Liver (tissue), 9 donors: Measurements from ENCODE around the gene RNF145. TPM values are rescaled to one million over a fixed set of nuclear protein-coding genes. Genes with fewer than 3 reads are reported as not detected.
"Not testable (repeated sequence)": the region's sequence is repeated elsewhere in the genome, so short reads cannot be mapped to it uniquely, and the experiment has no call there.

Source experiments
- DNase-seq: peaks from one replicate; pipeline ENCODE4 v3.0.0-alpha.2; 2017; ENCODE audit warnings: low spot score
- H3K27ac ChIP-seq, 2 donors: one replicate each; pipeline ENCODE4 v1.7.0; 2013; ENCODE audit warnings: inconsistent platforms in 2 of 2, low read length in 2 of 2, control low read depth in 1 of 2, low read depth in 1 of 2, mild to moderate bottlenecking in 1 of 2
- H3K27me3 ChIP-seq, 4 donors: one replicate each; pipeline versions ENCODE4 v1.6.1 to v1.7.0; 2013; ENCODE audit warnings: low read length in 3 of 4, inconsistent platforms in 1 of 4, mild to moderate bottlenecking in 1 of 4, moderate library complexity in 1 of 4; ENCODE audit not compliant: control insufficient read depth in 4 of 4, insufficient read depth in 4 of 4
- H3K36me3 ChIP-seq, 4 donors: one replicate each; pipeline versions ENCODE4 v1.6.1 to v1.7.0; 2013; ENCODE audit warnings: low read length in 3 of 4, mild to moderate bottlenecking in 3 of 4, low read depth in 1 of 4, moderate library complexity in 1 of 4; ENCODE audit not compliant: control insufficient read depth in 4 of 4, insufficient read depth in 3 of 4
- H3K4me1 ChIP-seq, 4 donors: one replicate each; pipeline versions ENCODE4 v1.6.1 to v1.7.0; 2013; ENCODE audit warnings: low read length in 3 of 4, mild to moderate bottlenecking in 3 of 4, moderate library complexity in 1 of 4; ENCODE audit not compliant: control insufficient read depth in 4 of 4, insufficient read depth in 4 of 4
- H3K4me3 ChIP-seq, 3 donors: one replicate each; pipeline versions ENCODE4 v1.6.1 to v1.7.0; 2013; ENCODE audit warnings: low read length in 3 of 3, control low read depth in 1 of 3, low read depth in 1 of 3, mild to moderate bottlenecking in 1 of 3
- H3K9ac ChIP-seq, 2 donors: one replicate each; pipeline ENCODE4 v1.7.0; 2013; ENCODE audit warnings: low read length in 2 of 2, mild to moderate bottlenecking in 2 of 2, moderate library complexity in 2 of 2, control low read depth in 1 of 2, low read depth in 1 of 2
- H3K9me3 ChIP-seq, 4 donors: one replicate each; pipeline versions ENCODE4 v1.6.1 to v1.7.0; 2013; ENCODE audit warnings: low read length in 3 of 4; ENCODE audit not compliant: control insufficient read depth in 4 of 4
- ATF3 ChIP-seq: IDR thresholded peaks from 2 replicates; pipeline ENCODE4 v1.6.1; 2016; ENCODE audit warnings: antibody characterized with exemption
- EGR1 ChIP-seq, 2 donors: IDR thresholded peaks; 2 replicates each; pipeline ENCODE4 v1.6.1; 2016 to 2018; ENCODE audit warnings: antibody characterized with exemption in 2 of 2, low read depth in 2 of 2
- FOXA1 ChIP-seq: IDR thresholded peaks from 2 replicates; pipeline ENCODE4 v1.6.1; 2016; ENCODE audit warnings: antibody characterized with exemption
- FOXA2 ChIP-seq: IDR thresholded peaks from 2 replicates; pipeline ENCODE4 v1.6.1; 2016; ENCODE audit warnings: antibody characterized with exemption
- GABPA ChIP-seq, 2 donors: IDR thresholded peaks in 1 of 2; conservative IDR thresholded peaks in 1 of 2; 2 replicates each; pipeline ENCODE4 v1.6.1; 2016; ENCODE audit warnings: antibody characterized with exemption in 2 of 2, mild to moderate bottlenecking in 1 of 2, moderate library complexity in 1 of 2
- HNF4A ChIP-seq, 2 donors: conservative IDR thresholded peaks; 2 replicates each; pipeline ENCODE4 v1.6.1; 2016; ENCODE audit warnings: antibody characterized with exemption in 2 of 2, mild to moderate bottlenecking in 2 of 2
- HNF4G ChIP-seq: IDR thresholded peaks from 2 replicates; pipeline ENCODE4 v1.6.1; 2016; ENCODE audit warnings: antibody characterized with exemption
- JUND ChIP-seq, 2 donors: IDR thresholded peaks; 2 replicates each; pipeline ENCODE4 v1.6.1; 2016; ENCODE audit warnings: antibody characterized with exemption in 2 of 2
- MAX ChIP-seq: IDR thresholded peaks from 2 replicates; pipeline ENCODE4 v1.6.1; 2016; ENCODE audit warnings: antibody characterized with exemption
- NR2F2 ChIP-seq: IDR thresholded peaks from 2 replicates; pipeline ENCODE4 v1.6.1; 2016; ENCODE audit warnings: antibody characterized with exemption
- RAD21 ChIP-seq, 2 donors: IDR thresholded peaks; 2 replicates each; pipeline ENCODE4 v1.6.1; 2016; ENCODE audit warnings: antibody characterized with exemption in 2 of 2, mild to moderate bottlenecking in 2 of 2
- REST ChIP-seq: IDR thresholded peaks from 2 replicates; pipeline ENCODE4 v1.6.1; 2016; ENCODE audit warnings: antibody characterized with exemption, mild to moderate bottlenecking
- RXRA ChIP-seq, 2 donors: IDR thresholded peaks; 2 replicates each; pipeline ENCODE4 v1.6.1; 2017 to 2018; ENCODE audit warnings: antibody characterized with exemption in 2 of 2, mild to moderate bottlenecking in 1 of 2
- SP1 ChIP-seq: IDR thresholded peaks from 2 replicates; pipeline ENCODE4 v1.6.1; 2018; ENCODE audit warnings: antibody characterized with exemption, mild to moderate bottlenecking
- TAF1 ChIP-seq: conservative IDR thresholded peaks from 2 replicates; pipeline ENCODE4 v1.6.1; 2016; ENCODE audit warnings: antibody characterized with exemption, mild to moderate bottlenecking
- YY1 ChIP-seq: IDR thresholded peaks from 2 replicates; pipeline ENCODE4 v1.6.1; 2016; ENCODE audit warnings: antibody characterized with exemption, mild to moderate bottlenecking
- ZBTB33 ChIP-seq: IDR thresholded peaks from 2 replicates; pipeline ENCODE4 v1.6.1; 2016; ENCODE audit warnings: antibody characterized with exemption
- WGBS: extraction: QIAGEN DNeasy Blood & Tissue Kit; methylation state at CpG from one replicate; pipeline ENCODE4 v1.1.7; 2013; 5-methylcytosine and 5-hydroxymethylcytosine counted together
- polyA plus RNA-seq, 2 donors: library from polyadenylated mRNA; stranded (reverse) in 1 of 2; unstranded in 1 of 2; fragments of 200-250 nt in 1 of 2; fragments of >200 nt in 1 of 2; fragmentation: Nextera tagmentation in 1 of 2; extraction: Ambion mirVana in 1 of 2; gene quantifications; one replicate each; pipeline versions ENCODE4 v1.2.1 to v1.2.3, GENCODE V29; 2013 to 2015
- total RNA-seq, 2 donors: library from RNA; depleted of rRNA; stranded (reverse); fragments of >200 nt; gene quantifications; one replicate each; pipeline ENCODE4 v1.2.3, GENCODE V29; 2014
- TF ChIP-seq, protein P1 (sequence below): fragments of 150-350 bp; IDR thresholded peaks from 2 replicates; pipeline ENCODE4 v1.5.1; 2017; ENCODE audit warnings: improper control_type of control experiment, low read depth, low read length; ENCODE audit not compliant: missing input control
- donor health status: healthy.
- donor health status: healthy.
- donor health status: healthy.
- donor health status: healthy.
- donor health status: healthy.

Gene RNF145
- total and polyA plus RNA-seq, 4 donors, result 2.9 to 34.6 (median 11.7) TPM

- TF ChIP-seq FOXA2, result no peak
- TF ChIP-seq YY1, result no peak
- no peak for TF ChIP-seq NR2F2
- no peak for TF ChIP-seq HNF4G
- TF ChIP-seq HNF4A (conservative IDR thresholded peaks at IDR 0.05), result no peak
- TF ChIP-seq EGR1 (IDR thresholded peaks at IDR 0.05; ENCODE audit: low read depth in 2 of 2), result no peak
- no peak for TF ChIP-seq RAD21 (IDR thresholded peaks at IDR 0.05)
- no peak for TF ChIP-seq ATF3
- no peak for TF ChIP-seq REST
- no peak for TF ChIP-seq TAF1
- TF ChIP-seq FOXA1, result no peak
- no peak for TF ChIP-seq JUND (IDR thresholded peaks at IDR 0.05)
- no peak for TF ChIP-seq GABPA (IDR thresholded peaks at IDR 0.05 in 1 of 2, conservative IDR thresholded peaks at IDR 0.05 in 1 of 2)
- no peak for TF ChIP-seq RXRA (IDR thresholded peaks at IDR 0.05)
- TF ChIP-seq ZBTB33, result no peak
- no peak for TF ChIP-seq SP1
- TF ChIP-seq, protein P1, sequence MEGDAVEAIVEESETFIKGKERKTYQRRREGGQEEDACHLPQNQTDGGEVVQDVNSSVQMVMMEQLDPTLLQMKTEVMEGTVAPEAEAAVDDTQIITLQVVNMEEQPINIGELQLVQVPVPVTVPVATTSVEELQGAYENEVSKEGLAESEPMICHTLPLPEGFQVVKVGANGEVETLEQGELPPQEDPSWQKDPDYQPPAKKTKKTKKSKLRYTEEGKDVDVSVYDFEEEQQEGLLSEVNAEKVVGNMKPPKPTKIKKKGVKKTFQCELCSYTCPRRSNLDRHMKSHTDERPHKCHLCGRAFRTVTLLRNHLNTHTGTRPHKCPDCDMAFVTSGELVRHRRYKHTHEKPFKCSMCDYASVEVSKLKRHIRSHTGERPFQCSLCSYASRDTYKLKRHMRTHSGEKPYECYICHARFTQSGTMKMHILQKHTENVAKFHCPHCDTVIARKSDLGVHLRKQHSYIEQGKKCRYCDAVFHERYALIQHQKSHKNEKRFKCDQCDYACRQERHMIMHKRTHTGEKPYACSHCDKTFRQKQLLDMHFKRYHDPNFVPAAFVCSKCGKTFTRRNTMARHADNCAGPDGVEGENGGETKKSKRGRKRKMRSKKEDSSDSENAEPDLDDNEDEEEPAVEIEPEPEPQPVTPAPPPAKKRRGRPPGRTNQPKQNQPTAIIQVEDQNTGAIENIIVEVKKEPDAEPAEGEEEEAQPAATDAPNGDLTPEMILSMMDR, result no peak
- no peak for TF ChIP-seq MAX
- peaks cover 0 to 3% (median 0%) of the 10 kb centered on the region in 4 donors for H3K27me3 ChIP-seq
- no peak for DNase-seq
- H3K4me3 ChIP-seq, result no peak overlapping the region
- H3K9ac ChIP-seq, result no peak overlapping the region
- H3K4me1 ChIP-seq, result no peaks in the 10 kb centered on the region
- no peaks in the 10 kb centered on the region for H3K9me3 ChIP-seq
- WGBS, result 86% methylated on average over 4 of the region's 4 CpGs
- no peaks in the 10 kb centered on the region for H3K36me3 ChIP-seq
- H3K27ac ChIP-seq, result no peak overlapping the region
Observed at GRCh38 chr5:159240301-159240870, 31.0 kb upstream of the RNF145 start.

DNA sequence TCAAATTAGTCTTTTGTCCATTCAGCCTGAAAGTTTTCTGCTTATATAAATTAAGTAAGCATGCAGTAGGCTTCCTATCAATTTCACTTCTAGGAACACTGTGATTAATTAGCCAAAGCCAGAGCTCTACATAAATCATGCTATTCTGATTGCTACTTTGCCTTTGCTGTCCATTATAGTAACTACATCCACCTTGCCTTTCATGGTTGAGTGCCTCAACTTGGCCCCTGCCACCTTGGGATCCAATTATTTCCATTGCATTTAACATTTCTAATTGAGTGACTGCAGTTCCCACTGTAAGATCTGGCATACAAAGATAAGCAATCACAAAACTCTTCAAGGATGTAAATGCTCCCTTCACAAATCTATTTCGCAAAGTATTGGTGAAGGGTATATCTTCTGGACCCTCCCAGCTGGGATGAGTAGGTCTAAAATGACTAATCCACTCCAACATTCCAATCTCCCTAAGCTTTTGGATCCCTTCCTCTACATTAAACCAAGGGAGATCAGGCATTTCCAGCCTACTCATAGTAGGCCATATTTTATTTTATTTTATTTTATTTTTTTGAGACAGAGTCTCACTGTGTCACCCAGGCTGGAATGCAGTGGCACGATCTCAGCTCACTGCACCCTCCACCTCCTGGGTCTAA, 26.6 kb upstream of the RNF145 start:
- H3K27me3 ChIP-seq, H3K27ac ChIP-seq, H3K4me1 ChIP-seq, DNase-seq, H3K9me3 ChIP-seq, H3K4me3 ChIP-seq, H3K36me3 ChIP-seq, H3K9ac ChIP-seq: not testable (repeated sequence)
- WGBS, result 94% methylated on average over 2 of the region's 2 CpGs
